ENCODE results near the gene CCN2.

- TF ChIP-seq, protein P1, sequence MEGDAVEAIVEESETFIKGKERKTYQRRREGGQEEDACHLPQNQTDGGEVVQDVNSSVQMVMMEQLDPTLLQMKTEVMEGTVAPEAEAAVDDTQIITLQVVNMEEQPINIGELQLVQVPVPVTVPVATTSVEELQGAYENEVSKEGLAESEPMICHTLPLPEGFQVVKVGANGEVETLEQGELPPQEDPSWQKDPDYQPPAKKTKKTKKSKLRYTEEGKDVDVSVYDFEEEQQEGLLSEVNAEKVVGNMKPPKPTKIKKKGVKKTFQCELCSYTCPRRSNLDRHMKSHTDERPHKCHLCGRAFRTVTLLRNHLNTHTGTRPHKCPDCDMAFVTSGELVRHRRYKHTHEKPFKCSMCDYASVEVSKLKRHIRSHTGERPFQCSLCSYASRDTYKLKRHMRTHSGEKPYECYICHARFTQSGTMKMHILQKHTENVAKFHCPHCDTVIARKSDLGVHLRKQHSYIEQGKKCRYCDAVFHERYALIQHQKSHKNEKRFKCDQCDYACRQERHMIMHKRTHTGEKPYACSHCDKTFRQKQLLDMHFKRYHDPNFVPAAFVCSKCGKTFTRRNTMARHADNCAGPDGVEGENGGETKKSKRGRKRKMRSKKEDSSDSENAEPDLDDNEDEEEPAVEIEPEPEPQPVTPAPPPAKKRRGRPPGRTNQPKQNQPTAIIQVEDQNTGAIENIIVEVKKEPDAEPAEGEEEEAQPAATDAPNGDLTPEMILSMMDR (IDR thresholded peaks at IDR 0.05) = no peak
- TF ChIP-seq NR3C1 (CRISPR knock-in tag; conservative IDR thresholded peaks at IDR 0.05; ENCODE audit: low read depth) = no peak
- TF ChIP-seq, protein P2, sequence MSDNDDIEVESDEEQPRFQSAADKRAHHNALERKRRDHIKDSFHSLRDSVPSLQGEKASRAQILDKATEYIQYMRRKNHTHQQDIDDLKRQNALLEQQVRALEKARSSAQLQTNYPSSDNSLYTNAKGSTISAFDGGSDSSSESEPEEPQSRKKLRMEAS (CRISPR knock-in tag; IDR thresholded peaks at IDR 0.05) = no peak
- no peak for TF ChIP-seq TP53 (CRISPR knock-in tag; IDR thresholded peaks at IDR 0.05)
- TF ChIP-seq ZNF512 (CRISPR knock-in tag; IDR thresholded peaks at IDR 0.05; ENCODE audit: borderline replicate concordance) = no peak
- TF ChIP-seq, protein P3, sequence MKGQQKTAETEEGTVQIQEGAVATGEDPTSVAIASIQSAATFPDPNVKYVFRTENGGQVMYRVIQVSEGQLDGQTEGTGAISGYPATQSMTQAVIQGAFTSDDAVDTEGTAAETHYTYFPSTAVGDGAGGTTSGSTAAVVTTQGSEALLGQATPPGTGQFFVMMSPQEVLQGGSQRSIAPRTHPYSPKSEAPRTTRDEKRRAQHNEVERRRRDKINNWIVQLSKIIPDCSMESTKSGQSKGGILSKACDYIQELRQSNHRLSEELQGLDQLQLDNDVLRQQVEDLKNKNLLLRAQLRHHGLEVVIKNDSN (CRISPR knock-in tag; IDR thresholded peaks at IDR 0.05) = no peak
- no peak for TF ChIP-seq NR2C2 (CRISPR knock-in tag; IDR thresholded peaks at IDR 0.05)
- TF ChIP-seq ZNF317 (CRISPR knock-in tag; IDR thresholded peaks at IDR 0.05; ENCODE audit: borderline replicate concordance, low read depth) = no peak
- no peak for TF ChIP-seq ZBTB21 (CRISPR knock-in tag; IDR thresholded peaks at IDR 0.05; ENCODE audit: borderline replicate concordance)
- no peak for TF ChIP-seq CBFB (CRISPR knock-in tag; IDR thresholded peaks at IDR 0.05; ENCODE audit: low read depth)
Observed at GRCh38 chr6:131916847-131917246, 34.3 kb downstream of the CCN2 start.
